GM10266 (cell line): ENCODE data around the gene NPAS3.

ENCODE experiments used
- DNase-seq: peaks from one replicate; pipeline ENCODE4 v3.0.0; 2012; ENCODE audit errors: extremely low spot score
- TF ChIP-seq, protein P1 (sequence below): IDR thresholded peaks from 2 replicates; pipeline ENCODE4 v1.5.1; 2012; ENCODE audit warnings: mild to moderate bottlenecking, low read depth; ENCODE audit not compliant: control insufficient read depth, insufficient read depth; ENCODE audit errors: missing control alignments

NPAS3 gene

DNA sequence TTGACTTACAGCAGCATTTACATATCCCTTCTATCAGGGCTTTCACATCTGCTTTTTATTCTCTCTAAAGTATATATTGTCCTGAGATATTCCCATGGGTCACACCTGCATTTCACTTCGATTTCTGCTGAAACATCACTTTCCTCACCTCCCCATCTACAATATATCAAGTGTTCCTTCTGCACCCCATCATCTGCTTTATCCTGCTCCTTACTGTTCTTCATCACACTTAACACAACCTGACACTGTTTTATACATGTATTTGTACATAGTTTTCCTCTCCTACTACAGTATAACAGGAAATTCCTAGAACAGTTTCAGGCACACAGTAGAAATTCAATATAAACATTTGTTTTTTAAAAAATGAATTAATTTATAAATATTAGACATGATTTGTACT is 809.1 kb downstream of the NPAS3 start:
- TF ChIP-seq, protein P1, sequence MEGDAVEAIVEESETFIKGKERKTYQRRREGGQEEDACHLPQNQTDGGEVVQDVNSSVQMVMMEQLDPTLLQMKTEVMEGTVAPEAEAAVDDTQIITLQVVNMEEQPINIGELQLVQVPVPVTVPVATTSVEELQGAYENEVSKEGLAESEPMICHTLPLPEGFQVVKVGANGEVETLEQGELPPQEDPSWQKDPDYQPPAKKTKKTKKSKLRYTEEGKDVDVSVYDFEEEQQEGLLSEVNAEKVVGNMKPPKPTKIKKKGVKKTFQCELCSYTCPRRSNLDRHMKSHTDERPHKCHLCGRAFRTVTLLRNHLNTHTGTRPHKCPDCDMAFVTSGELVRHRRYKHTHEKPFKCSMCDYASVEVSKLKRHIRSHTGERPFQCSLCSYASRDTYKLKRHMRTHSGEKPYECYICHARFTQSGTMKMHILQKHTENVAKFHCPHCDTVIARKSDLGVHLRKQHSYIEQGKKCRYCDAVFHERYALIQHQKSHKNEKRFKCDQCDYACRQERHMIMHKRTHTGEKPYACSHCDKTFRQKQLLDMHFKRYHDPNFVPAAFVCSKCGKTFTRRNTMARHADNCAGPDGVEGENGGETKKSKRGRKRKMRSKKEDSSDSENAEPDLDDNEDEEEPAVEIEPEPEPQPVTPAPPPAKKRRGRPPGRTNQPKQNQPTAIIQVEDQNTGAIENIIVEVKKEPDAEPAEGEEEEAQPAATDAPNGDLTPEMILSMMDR = no peak
- DNase-seq = no peak

DNA sequence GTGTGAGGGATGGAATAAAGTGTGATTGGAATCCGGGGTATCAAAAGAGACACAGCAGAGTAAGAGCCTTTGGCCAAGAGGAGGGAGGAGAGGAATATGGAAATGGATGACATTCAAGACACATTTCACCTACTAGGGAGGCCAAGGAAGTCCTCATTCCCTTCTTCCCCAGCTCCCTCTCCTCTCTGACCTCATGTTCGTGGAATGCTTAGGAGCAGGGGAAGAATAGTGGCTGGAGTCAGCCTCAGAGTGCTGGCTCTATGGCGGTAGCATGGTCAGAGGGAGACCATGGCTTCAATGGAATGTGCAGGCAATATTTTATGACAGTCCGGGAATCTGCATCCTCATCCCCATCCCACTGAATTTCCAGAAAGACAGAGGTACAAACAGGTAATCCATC is 815.6 kb downstream of the NPAS3 start:
- TF ChIP-seq, protein P1 = no peak
- DNase-seq = no peak

DNA sequence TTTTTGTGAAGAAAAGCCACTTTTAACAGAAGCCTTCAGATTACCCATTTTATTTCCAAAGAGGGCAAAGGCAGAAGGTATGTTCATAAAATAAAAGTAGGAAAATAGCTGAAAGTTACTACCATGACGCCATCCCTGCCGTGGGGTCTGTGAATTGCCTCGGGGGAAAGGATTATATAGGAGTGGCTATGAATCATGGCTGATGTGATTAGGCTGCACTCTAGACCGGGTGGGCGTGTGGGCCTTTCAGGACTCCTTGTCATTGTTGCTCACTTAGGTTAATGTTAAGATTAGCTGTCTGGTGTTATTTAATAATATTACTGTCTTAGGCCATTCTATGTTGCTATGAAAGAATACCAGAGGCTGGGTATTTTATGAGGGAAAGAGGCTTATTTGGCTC is 816.7 kb downstream of the NPAS3 start:
- TF ChIP-seq, protein P1 = no peak
- no peak for DNase-seq

DNA sequence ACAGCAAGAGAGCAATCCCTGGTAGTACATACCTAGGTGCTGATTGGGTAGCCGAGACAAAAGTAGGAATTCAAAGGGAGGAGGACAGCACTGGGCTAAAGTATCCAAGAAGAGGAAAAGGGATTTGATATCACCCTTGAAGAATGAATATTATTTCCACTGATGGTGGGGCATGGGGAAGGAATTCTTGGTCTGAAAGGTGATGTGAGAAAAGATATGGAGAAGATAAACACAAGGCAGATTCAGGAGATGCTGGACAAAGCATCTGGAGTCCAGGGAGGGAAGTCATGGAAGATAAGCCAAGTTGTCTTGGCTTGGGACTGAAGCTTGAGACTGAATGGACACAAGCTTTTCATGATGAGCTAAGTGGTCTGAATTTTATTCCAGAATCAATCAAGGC is 818.2 kb downstream of the NPAS3 start:
- no peak for DNase-seq
- TF ChIP-seq, protein P1 = no peak

DNA sequence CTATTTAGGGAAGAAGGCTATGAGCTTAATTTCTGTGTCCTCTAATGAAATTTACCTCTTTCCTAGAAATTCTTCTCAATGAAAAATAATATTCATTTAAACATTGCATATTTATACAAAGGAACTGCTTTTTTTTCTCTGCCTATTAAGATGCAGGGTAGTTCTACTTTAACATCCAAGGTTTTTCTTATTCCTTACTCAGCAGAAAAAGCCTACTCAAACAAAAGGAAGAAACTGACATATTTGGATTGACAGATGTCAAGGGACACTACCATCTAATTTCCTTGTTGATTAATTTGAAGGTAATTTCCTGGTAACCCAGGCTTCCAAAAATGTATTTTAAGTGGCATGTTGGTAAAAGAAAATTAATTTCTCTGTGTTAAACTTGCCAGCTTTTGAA is 819.9 kb downstream of the NPAS3 start:
- no peak for DNase-seq

DNA sequence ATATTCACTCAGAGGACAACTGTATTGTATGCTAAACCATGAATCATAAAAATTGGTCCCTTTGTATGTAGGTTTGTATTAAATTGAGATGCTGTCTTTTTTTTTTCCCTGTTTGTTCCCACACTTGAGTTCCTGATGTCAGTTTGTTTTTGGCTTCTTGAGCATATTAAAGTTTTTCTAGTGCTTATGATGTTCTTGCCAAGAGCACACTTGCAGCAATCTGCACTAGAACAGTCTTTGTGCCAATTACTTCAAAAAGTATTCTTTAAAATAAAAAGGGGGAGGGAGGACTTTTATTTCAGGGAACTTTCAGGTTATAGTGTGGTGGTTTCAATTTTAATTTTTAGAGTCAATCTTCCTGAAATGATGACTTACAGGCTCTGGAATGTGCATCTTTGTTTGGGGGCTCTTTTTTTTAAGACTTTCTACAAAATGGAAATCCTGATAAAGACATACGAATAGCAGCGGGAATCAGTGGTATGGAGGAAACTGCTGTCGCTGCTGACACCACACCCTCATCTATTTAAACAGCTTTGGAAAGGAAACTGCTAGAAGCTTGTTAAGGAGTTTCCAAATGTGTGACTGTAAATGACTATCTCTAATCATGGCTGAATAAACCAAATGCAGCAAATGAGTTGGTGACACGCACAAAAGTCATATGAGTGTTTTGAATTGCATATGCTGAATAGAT is 823.6 kb downstream of the NPAS3 start:
- TF ChIP-seq, protein P1 = no peak
- DNase-seq = no peak

More for the DNA sequence above, 819.9 kb downstream of the NPAS3 start:
- TF ChIP-seq, protein P1 = no peak

DNA sequence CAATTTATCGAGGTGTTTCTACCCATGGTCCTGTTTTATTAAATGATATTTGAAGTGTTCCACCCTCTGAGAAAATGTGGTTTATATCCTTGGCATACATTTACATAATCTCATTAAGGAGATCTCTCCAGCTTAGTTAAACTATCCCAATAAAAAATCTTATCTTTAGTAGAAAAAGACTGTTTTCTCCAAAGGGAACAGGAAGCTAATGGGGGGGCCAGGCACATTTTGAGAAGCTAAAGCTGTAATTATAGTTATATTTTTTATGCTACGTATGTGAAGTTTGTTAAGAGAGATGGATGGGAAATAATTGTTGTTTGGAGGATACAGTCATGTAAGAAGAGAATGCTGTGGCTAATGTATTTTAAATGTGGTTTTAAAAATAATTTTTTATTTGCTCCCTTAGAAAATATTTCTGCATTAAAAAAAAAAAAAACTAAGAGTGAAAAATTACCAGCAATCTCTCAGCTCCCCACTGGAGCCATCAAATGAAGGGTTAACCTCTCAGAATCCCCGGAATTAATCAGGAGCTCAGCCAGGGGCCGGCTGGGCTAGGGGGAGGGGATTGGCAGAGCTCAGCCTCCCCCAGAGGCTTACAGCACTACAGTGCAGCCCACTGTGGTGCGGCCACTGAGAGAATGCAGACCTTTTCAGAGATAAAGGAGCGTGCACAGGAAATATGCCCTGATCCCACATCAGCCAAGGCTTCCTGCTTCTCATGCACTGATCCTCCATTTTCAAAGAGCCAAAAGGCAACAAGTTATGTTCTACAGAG is 826.4 kb downstream of the NPAS3 start:
- TF ChIP-seq, protein P1 = no peak
- no peak for DNase-seq
